ENCODE results near the gene SPATA31A6.
"Not testable (repeated sequence)": the region's sequence is repeated elsewhere in the genome, so short reads cannot be mapped to it uniquely, and the experiment has no call there.

The SPATA31A6 gene

DNA sequence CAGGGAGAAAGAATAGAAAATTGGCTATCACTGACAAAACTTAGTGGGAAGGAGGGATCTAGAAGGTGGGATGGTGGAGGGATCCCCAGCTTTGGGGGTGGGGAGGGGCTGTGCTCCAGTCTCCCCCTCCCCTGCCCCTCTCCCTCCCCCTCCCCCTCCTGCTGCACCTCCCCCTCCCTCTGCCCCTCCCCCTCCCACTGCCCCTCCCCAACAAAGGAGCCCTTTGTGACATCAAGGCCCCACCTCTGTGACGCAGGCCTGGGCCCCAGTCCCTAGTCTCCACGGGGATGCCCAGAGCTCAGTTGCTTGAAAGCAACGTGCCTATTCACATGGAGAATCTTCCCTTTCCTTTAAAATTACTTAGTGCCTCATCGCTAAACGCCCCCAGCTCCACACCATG is at the start of gene SPATA31A6:
SPATA31A6 (plus strand) TSS at position 301 of the 400 bp plus-strand sequence; CDS start at position 330, 29 bp downstream.
- DNase-seq (ENCODE audit: low read depth in 2 of 2), result not testable (repeated sequence)

DNA sequence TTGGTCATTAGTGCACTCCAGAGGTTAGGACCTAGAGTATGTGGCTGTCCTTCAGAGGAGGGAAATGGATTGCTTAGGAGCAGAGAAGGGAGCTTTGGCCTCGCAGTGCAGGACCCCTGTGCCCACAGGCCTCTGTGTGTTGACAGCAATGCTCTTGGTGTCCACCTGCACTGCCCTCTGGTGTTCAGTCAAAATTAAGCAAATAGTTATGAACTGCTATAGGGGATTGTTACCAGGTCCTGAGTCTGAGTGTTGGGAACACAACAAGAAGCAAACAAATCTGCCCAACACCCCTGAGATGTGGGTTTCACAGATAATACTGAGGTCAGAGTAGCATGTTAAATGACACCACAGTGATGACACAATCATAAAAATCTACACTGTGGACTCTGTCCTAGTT is 23.2 kb upstream of the SPATA31A6 start:
- not testable (repeated sequence) for DNase-seq (ENCODE audit: low read depth in 2 of 2)

DNA sequence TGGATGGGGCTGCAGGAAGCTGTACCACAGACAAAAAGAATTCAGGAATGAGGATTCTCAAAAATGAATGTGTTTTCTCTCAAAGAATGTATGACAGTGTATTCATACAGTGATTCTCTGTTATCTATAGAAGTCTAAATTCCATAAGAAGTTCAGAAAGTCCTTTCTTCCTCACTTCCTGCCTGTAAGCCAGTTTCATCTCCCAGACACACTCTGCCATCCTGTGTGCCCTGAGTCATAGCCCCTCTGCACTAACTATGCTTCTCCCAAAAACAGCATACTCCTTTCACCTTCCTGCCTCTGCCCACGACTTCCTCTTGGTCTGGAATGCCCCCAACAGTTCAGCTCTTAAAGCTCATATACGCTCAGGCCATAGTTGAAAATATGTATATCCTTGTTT is 36.4 kb downstream of the SPATA31A6 start:
- not testable (repeated sequence) for DNase-seq (ENCODE audit: low read depth in 2 of 2)

DNA sequence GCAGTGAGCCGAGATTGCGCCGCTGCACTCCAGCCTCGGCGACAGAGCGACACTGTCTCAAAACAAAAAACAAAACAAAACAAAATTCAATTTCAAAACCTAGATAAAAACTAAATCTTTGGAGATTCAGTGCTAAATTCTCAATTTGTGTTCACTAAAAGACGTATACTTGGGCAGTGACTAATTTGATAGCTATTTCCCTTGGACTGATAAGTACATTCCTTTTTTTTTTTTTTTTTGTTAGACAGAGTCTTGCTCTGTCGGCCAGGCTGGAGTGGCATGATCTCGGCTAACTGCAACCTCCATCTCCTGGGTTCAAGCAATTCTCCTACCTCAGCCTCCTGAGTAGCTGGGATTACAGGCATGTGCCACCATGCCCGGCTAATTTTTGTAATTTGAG is 39.8 kb downstream of the SPATA31A6 start:
- DNase-seq (ENCODE audit: low read depth in 2 of 2), result not testable (repeated sequence)

DNA sequence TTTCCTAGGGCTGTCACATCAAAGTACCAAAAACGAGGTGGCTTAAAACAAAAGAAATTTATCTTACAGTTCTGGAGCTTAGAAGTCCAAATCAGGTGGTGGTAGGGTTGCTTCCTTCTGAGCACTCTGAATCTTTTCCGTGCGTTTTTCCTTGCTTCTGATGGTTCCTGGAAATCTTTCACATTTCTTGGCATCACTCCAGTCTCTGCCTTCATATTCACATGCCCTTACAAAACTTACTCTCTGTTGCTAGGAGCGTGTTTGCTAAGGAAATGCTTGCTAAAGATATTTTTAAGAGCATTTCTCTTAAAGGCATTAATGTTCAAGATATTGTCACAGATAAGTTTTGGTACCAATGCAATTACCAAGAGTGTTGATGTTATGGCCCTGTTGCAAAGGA is 49.6 kb downstream of the SPATA31A6 start:
- not testable (repeated sequence) for DNase-seq (ENCODE audit: low read depth in 2 of 2)

DNA sequence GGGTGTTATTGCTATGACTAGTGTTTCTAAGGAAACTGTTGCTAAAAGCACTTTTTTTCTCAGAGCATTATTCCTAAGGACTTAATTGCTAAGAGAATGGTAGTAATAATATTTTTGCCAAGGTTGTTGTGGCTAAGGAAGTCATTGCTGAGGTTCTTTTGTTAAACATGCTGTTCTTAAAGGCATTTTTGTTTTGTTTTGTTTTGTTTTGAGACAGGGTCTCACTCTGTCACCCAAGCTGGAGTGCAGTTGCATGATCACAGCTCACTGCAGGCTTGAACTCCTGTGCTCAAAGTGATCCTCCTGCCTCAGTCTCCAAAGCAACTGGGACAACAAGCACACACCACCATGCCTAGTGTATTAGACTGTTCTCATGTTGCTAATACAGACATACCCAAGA is 51.2 kb downstream of the SPATA31A6 start:
- not testable (repeated sequence) for DNase-seq (ENCODE audit: low read depth in 2 of 2)

DNA sequence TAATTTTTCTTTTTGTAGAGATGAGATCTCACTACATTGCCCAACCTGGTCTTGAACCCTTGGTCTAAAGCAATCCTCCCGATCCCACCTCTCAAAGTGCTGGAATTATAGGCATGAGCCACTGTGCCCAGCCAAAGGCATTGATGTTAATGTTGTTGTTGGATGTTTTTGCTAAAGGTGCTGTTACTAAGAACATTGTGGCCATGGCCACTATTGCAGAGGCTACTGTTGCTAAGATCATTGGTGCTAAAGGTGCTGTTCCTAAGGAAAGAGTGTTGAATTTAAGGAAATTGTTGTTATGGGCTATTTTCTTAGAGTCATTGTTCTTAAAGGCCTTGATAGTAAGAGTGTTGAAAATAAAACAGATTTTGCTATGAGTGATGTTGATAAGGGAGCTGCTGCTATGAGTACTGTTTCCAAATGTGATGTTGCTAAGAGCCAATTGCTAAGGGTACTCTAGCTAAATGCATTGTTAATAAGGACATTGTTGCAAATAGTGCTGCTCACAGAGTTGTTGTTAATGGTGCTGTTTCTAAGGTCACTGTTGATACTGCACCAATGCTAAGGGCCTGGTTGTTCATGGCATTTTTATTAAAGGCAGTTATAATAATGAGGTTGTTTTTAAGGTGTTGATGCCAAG is 52.0 kb downstream of the SPATA31A6 start:
- DNase-seq (ENCODE audit: low read depth in 2 of 2), result not testable (repeated sequence)

DNA sequence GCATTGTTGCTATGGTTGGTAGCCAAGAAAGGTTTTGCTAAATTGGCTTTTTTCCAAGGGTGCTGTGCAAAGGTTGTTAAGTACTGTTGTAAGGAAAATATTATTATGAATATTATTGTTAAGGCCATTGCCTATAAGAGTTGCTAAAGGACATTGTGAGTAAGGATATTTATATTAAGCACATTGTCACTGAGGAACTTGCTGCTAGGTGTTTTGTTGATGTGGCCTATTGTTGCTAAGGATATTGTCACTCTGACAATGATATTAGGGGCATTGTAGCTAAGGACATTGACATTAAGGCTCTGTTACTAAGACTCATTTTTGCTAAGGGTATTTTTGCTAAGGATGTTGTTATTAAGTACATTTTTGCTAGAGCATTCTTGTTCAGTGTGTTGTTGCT is 52.6 kb downstream of the SPATA31A6 start:
- DNase-seq (ENCODE audit: low read depth in 2 of 2), result not testable (repeated sequence)

DNA sequence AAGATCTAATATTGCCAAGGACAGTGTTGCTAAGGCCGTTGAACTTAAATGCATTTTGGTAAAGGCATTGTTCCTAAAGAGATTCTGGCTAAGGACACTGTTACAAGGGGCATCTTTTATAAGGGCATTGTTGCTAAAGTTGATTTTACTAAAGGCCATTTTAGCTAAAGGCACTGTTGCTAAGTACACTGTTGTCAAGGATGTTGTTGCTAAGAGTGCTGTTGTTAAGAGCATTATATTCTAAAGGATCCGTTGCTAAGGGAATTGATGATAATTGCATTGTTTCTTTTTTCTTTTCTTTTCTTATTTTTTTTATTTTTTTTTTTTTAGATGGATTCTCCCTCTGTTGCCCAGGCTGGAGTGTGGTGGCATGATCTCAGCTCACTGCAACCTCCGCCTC is 53.9 kb downstream of the SPATA31A6 start:
- DNase-seq (ENCODE audit: low read depth in 2 of 2), result not testable (repeated sequence)

DNA sequence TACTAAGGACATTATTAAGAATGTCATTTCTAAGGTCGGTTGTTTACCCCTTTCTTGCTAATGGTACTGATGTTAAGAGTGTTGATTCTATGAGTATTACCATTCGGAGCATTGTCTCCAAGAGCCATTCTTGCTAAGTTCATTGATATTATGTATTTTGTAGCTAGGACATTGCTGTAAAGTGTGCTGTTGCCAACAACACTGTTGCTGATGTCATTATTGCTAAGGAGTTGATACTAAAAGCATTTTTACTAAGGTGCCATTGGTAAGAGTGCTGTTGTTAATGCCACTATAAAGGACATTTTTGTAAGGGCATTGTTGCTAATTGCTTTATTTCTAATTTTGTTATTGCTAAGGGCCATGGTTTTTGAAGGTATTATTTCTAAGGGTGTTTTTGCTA is 55.4 kb downstream of the SPATA31A6 start:
- DNase-seq (ENCODE audit: low read depth in 2 of 2), result not testable (repeated sequence)
